PC-3 (cell line): ENCODE results near the gene FLOT1.

Experiments used
- EZH2 ChIP-seq: fragments of 300-600 bp; sonication (generic); IDR thresholded peaks from one replicate; pipeline ENCODE4 v1.6.1; 2017; ENCODE audit warnings: antibody characterized with exemption, mild to moderate bottlenecking, low read length; ENCODE audit not compliant: unreplicated experiment
- TF ChIP-seq, protein P1 (sequence below): fragments of 300-600 bp; sonication (generic); conservative IDR thresholded peaks from 2 replicates; pipeline ENCODE4 v1.5.1; 2017; ENCODE audit warnings: antibody characterized with exemption, low read depth, mild to moderate bottlenecking, low read length

DNA sequence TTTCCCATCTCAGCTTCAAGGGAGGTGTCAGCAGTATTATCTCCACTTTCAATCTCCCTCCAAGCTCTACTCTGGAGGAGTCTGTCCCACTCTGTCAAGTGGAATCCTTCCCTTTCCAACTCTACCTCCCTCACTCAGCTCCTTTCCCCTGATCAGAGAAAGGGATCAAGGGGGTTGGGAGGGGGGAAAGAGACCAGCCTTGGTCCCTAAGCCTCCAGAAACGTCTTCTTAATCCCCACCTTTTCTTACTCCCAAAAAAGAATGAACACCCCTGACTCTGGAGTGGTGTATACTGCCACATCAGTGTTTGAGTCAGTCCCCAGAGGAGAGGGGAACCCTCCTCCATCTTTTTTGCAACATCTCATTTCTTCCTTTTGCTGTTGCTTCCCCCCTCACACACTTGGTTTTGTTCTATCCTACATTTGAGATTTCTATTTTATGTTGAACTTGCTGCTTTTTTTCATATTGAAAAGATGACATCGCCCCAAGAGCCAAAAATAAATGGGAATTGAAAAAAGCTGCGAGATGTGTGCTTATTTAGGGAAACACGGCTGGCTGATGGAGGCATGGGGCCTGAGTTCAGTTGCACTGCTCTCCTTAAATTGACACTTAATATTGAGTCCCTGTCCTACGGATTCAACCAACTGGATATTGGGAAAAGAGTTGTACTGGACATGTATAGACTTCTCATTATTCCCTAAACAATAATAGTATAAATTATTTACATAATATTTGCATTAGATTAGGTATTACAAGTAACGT is 17.4 kb downstream of the FLOT1 start:
- TF ChIP-seq, protein P1, sequence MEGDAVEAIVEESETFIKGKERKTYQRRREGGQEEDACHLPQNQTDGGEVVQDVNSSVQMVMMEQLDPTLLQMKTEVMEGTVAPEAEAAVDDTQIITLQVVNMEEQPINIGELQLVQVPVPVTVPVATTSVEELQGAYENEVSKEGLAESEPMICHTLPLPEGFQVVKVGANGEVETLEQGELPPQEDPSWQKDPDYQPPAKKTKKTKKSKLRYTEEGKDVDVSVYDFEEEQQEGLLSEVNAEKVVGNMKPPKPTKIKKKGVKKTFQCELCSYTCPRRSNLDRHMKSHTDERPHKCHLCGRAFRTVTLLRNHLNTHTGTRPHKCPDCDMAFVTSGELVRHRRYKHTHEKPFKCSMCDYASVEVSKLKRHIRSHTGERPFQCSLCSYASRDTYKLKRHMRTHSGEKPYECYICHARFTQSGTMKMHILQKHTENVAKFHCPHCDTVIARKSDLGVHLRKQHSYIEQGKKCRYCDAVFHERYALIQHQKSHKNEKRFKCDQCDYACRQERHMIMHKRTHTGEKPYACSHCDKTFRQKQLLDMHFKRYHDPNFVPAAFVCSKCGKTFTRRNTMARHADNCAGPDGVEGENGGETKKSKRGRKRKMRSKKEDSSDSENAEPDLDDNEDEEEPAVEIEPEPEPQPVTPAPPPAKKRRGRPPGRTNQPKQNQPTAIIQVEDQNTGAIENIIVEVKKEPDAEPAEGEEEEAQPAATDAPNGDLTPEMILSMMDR: no peak
- TF ChIP-seq EZH2: no peak
